ENCODE data around the gene TENT4A. TPM values are rescaled to one million over a fixed set of nuclear protein-coding genes. Genes with fewer than 3 reads are reported as not detected.

TENT4A gene
- total RNA-seq, 1 experiment from 2014 or later = 32.3 TPM

- intact Hi-C loops (cut with micrococcal nuclease; ENCODE audit: unreplicated experiment) = loop anchor here (5.0 kb wide), 1 partner anchor 97 kb away; the partner anchor contains the start of genes NSUN2 and SRD5A1
- ChIA-PET POLR2A (no interaction called here), CTCF (no interaction called here)
- no peak for DNase-seq
- Mint-ChIP-seq H3K4me1 (ENCODE audit: low read depth, unreplicated experiment) (peaks cover 32% of the 10 kb centered on the region), H3K36me3 (ENCODE audit: insufficient read depth, unreplicated experiment) (peaks cover 24% of the 10 kb centered on the region), H3K27ac (ENCODE audit: unreplicated experiment) (no peak overlapping the region), H3K27me3 (ENCODE audit: insufficient read depth, unreplicated experiment) (no peaks in the 10 kb centered on the region), H3K4me3 (ENCODE audit: unreplicated experiment) (no peak overlapping the region), H3K9me3 (ENCODE audit: unreplicated experiment) (no peaks in the 10 kb centered on the region)
- Histone ChIP-seq H3K4me3 (ENCODE audit: low read depth, low read length) (no peak overlapping the region), H3K36me3 (ENCODE audit: control insufficient read depth, insufficient read depth, low read length) (no peaks in the 10 kb centered on the region; the same call in 1 of the 2 replicates), H3K27me3 (replicated peaks; ENCODE audit: control insufficient read depth, insufficient read depth, low read length) (no peaks in the 10 kb centered on the region), H3K9me3 (no peaks in the 10 kb centered on the region), H3K4me1 (peaks cover 29% of the 10 kb centered on the region)
- no TSS peak for BruUV-seq (replicated peaks)
- no peak for TF ChIP-seq CTCF (IDR thresholded peaks at IDR 0.05; ENCODE audit: insufficient read depth in 1 of 2, low read depth in 1 of 2, low read length in 1 of 2, severe bottlenecking in 1 of 2, unreplicated experiment in 1 of 2)
These were observed 16.4 kb downstream of the TENT4A start for GRCh38 chr5:6729386-6730310.

- ChIA-PET POLR2A (no interaction called here), CTCF (no interaction called here)
- Mint-ChIP-seq H3K4me1 (ENCODE audit: low read depth, unreplicated experiment) (peaks cover 32% of the 10 kb centered on the region), H3K27ac (ENCODE audit: unreplicated experiment) (no peak overlapping the region), H3K27me3 (ENCODE audit: insufficient read depth, unreplicated experiment) (no peaks in the 10 kb centered on the region), H3K36me3 (ENCODE audit: insufficient read depth, unreplicated experiment) (peaks cover 20% of the 10 kb centered on the region), H3K9me3 (ENCODE audit: unreplicated experiment) (no peaks in the 10 kb centered on the region), H3K4me3 (ENCODE audit: unreplicated experiment) (no peak overlapping the region)
- no peak for TF ChIP-seq CTCF (IDR thresholded peaks at IDR 0.05; ENCODE audit: insufficient read depth in 1 of 2, low read depth in 1 of 2, low read length in 1 of 2, severe bottlenecking in 1 of 2, unreplicated experiment in 1 of 2)
- peaks cover 29% of the 10 kb centered on the region for H3K4me1 ChIP-seq
- BruUV-seq (replicated peaks) = no TSS peak
- no peaks in the 10 kb centered on the region for H3K27me3 ChIP-seq (replicated peaks; ENCODE audit: control insufficient read depth, insufficient read depth, low read length)
- H3K36me3 ChIP-seq (ENCODE audit: control insufficient read depth, insufficient read depth, low read length) = no peaks in the 10 kb centered on the region; the same call in 1 of the 2 replicates
- H3K4me3 ChIP-seq (ENCODE audit: low read depth, low read length) = no peak overlapping the region
- no peaks in the 10 kb centered on the region for H3K9me3 ChIP-seq
- intact Hi-C loops (cut with micrococcal nuclease; ENCODE audit: unreplicated experiment) = loop anchor here (5.0 kb wide), 1 partner anchor 98 kb away; the partner anchor contains the start of genes NSUN2 and SRD5A1
- no peak for DNase-seq
These were observed 17.2 kb downstream of the TENT4A start for GRCh38 chr5:6730407-6730806.

- Histone ChIP-seq H3K4me1 (peaks cover 29% of the 10 kb centered on the region), H3K36me3 (ENCODE audit: control insufficient read depth, insufficient read depth, low read length) (no peaks in the 10 kb centered on the region; the same call in 1 of the 2 replicates), H3K4me3 (ENCODE audit: low read depth, low read length) (no peak overlapping the region), H3K27me3 (replicated peaks; ENCODE audit: control insufficient read depth, insufficient read depth, low read length) (no peaks in the 10 kb centered on the region), H3K9me3 (no peaks in the 10 kb centered on the region)
- no peaks in the 10 kb centered on the region for H3K9me3 Mint-ChIP-seq (ENCODE audit: unreplicated experiment)
- intact Hi-C loops (cut with micrococcal nuclease; ENCODE audit: unreplicated experiment) = loop anchor here (5.0 kb wide), 1 partner anchor 99 kb away; the partner anchor contains the start of genes NSUN2 and SRD5A1
- DNase-seq = no peak
- peak overlapping the region; percentile 20 for H3K27ac Mint-ChIP-seq (ENCODE audit: unreplicated experiment)
- H3K4me1 Mint-ChIP-seq (ENCODE audit: low read depth, unreplicated experiment) = peaks cover 32% of the 10 kb centered on the region
- TF ChIP-seq CTCF (IDR thresholded peaks at IDR 0.05; ENCODE audit: insufficient read depth in 1 of 2, low read depth in 1 of 2, low read length in 1 of 2, severe bottlenecking in 1 of 2, unreplicated experiment in 1 of 2) = no peak
- BruUV-seq (replicated peaks) = TSS peak; percentile 3
- ChIA-PET POLR2A (no interaction called here), CTCF (no interaction called here)
- no peaks in the 10 kb centered on the region for H3K27me3 Mint-ChIP-seq (ENCODE audit: insufficient read depth, unreplicated experiment)
- no peak overlapping the region for H3K4me3 Mint-ChIP-seq (ENCODE audit: unreplicated experiment)
- H3K36me3 Mint-ChIP-seq (ENCODE audit: insufficient read depth, unreplicated experiment) = peaks cover 20% of the 10 kb centered on the region
These were observed 17.6 kb downstream of the TENT4A start for GRCh38 chr5:6730807-6731206.

Data from Caco-2 (cell line).